Gastrocnemius medialis (tissue), 4 donors: ENCODE measurements around the gene OPCML. TPM values are rescaled to one million over a fixed set of nuclear protein-coding genes. Genes with fewer than 3 reads are reported as not detected.

ENCODE experiments used
- ATAC-seq, 2 donors: fragments of 150-250 bp; one replicate each; pipeline ENCODE4 v1.9.1; 2016
- DNase-seq, 2 donors: peaks; one replicate each; pipeline ENCODE4 v3.0.0-alpha.2; 2019
- H3K27ac ChIP-seq, 4 donors: fragments of 200-600 bp; sonication (generic); 1 replicate in 1 of 4; 2 replicates in 3 of 4; pipeline ENCODE4 v1.5.1; 2016 to 2018; ENCODE audit warnings: mild to moderate bottlenecking in 2 of 4, moderate library complexity in 1 of 4
- H3K27me3 ChIP-seq, 3 donors: fragments of 200-600 bp; sonication (generic) in 2 of 3; 1 replicate in 1 of 3; 2 replicates in 2 of 3; pipeline versions ENCODE4 v1.5.1 to v1.6.0; 2016 to 2019; ENCODE audit warnings: mild to moderate bottlenecking in 1 of 3, moderate library complexity in 1 of 3
- H3K36me3 ChIP-seq, 2 donors: fragments of 200-600 bp; sonication (generic) in 1 of 2; one replicate each; pipeline ENCODE4 v1.5.1; 2017 to 2018
- H3K4me1 ChIP-seq, 2 donors: fragments of 200-600 bp; sonication (generic) in 1 of 2; one replicate each; pipeline ENCODE4 v1.5.1; 2016 to 2017; ENCODE audit warnings: mild to moderate bottlenecking in 2 of 2
- H3K4me3 ChIP-seq, 4 donors: fragments of 200-600 bp; sonication (generic) in 3 of 4; 1 replicate in 1 of 4; 2 replicates in 3 of 4; pipeline ENCODE4 v1.5.1; 2016 to 2019; ENCODE audit warnings: mild to moderate bottlenecking in 2 of 4
- H3K9me3 ChIP-seq, 3 donors: fragments of 200-600 bp; sonication (generic) in 2 of 3; 1 replicate in 1 of 3; 2 replicates in 2 of 3; pipeline ENCODE4 v1.5.1; 2016 to 2019
- POLR2A ChIP-seq, 2 donors: fragments of 450-650 bp; IDR thresholded peaks; one replicate each; pipeline ENCODE4 v1.6.1; 2017; ENCODE audit warnings: antibody characterized with exemption in 2 of 2, mild to moderate bottlenecking in 2 of 2, moderate library complexity in 2 of 2
- in situ Hi-C, 4 donors: fragments of 200-750 bp; cut with MboI; loops; one replicate each; pipeline versions ENCODE4 v1.15.0 to v1.8.0; 2017; ENCODE audit warnings: low sequenced_read_pairs in 4 of 4
- intact Hi-C: fragments of 100-400 bp; cut with DNase I; formaldehyde crosslinking; loops from one replicate; pipeline ENCODE4 v1.15.1; 2023; ENCODE audit warnings: low total_unique reads
- total RNA-seq, 4 donors: library from RNA; depleted of rRNA; stranded (reverse); fragments of >200 nt; gene quantifications; one replicate each; pipeline versions ENCODE4 v1.1.0 to v1.2.3, GENCODE V29; 2016
- TF ChIP-seq, protein P1 (sequence below), 5 experiments: fragments of 450-650 bp in 3 of 5; fragments of 200-600 bp in 2 of 5; sonication (generic) in 2 of 5; IDR thresholded peaks in 4 of 5; conservative IDR thresholded peaks in 1 of 5; 1 replicate in 4 of 5; 2 replicates in 1 of 5; pipeline ENCODE4 v1.5.1; 2016 to 2019; ENCODE audit warnings: antibody characterized with exemption in 5 of 5, mild to moderate bottlenecking in 3 of 5, moderate library complexity in 3 of 5

Gene OPCML
- total RNA-seq, 4 donors from 2014 or later, result not detected

DNA sequence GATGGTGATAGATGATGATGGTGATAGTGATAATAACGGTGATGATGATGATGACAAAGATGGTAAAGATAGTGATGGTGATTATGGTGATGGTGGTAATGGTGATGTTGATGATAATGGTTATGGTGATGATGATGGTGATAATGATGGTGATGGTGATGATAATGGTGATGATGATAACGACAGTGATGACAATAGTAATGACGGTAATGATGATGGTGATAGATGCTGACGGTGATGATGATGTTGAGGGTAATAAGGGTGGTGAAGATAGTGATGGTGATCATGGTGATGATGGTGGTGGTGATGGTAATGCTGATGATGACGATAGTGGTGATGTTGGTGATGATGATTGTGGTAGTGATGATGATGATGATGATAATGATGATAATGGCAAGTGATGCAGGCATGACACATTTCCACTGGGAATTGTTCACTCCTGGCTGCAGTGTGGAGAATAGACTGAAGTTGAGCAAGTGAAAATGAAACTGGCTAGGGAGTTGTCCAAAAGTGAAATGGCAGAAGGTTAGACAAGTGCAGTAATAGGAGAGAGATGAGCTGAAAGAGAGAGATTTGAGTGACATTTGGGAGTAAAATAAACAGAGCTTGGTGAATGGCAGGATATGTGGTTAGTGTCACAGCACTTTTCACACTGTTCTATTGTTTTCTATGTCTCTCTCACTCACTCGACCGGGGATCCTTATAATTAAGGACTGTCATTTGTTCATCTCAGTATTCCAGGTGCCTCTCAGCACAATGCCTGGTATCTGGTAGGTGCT is 992.5 kb downstream of the OPCML start:
- H3K27ac ChIP-seq, result no peak overlapping the region
- no peak overlapping the region for H3K4me3 ChIP-seq
- ATAC-seq (no peak), DNase-seq (no peak)
- no peaks in the 10 kb centered on the region for H3K4me1 ChIP-seq
- H3K36me3 ChIP-seq, result no peaks in the 10 kb centered on the region
- intact Hi-C loops (no loop called here), in situ Hi-C loops (no loop called here)
- H3K27me3 ChIP-seq, result no peaks in the 10 kb centered on the region
- no peak for TF ChIP-seq POLR2A (IDR thresholded peaks at IDR 0.05)
- TF ChIP-seq, protein P1, sequence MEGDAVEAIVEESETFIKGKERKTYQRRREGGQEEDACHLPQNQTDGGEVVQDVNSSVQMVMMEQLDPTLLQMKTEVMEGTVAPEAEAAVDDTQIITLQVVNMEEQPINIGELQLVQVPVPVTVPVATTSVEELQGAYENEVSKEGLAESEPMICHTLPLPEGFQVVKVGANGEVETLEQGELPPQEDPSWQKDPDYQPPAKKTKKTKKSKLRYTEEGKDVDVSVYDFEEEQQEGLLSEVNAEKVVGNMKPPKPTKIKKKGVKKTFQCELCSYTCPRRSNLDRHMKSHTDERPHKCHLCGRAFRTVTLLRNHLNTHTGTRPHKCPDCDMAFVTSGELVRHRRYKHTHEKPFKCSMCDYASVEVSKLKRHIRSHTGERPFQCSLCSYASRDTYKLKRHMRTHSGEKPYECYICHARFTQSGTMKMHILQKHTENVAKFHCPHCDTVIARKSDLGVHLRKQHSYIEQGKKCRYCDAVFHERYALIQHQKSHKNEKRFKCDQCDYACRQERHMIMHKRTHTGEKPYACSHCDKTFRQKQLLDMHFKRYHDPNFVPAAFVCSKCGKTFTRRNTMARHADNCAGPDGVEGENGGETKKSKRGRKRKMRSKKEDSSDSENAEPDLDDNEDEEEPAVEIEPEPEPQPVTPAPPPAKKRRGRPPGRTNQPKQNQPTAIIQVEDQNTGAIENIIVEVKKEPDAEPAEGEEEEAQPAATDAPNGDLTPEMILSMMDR (IDR thresholded peaks at IDR 0.05 in 4 of 5, conservative IDR thresholded peaks at IDR 0.05 in 1 of 5), result no peak
- H3K9me3 ChIP-seq, result no peaks in the 10 kb centered on the region

GRCh38 chr11:132538642-132539041 is 993.7 kb downstream of the OPCML start:
- ATAC-seq (no peak), DNase-seq (no peak)
- Histone ChIP-seq H3K4me3 (no peak overlapping the region), H3K9me3 (no peaks in the 10 kb centered on the region), H3K27me3 (no peaks in the 10 kb centered on the region), H3K4me1 (no peaks in the 10 kb centered on the region), H3K27ac (no peak overlapping the region), H3K36me3 (no peaks in the 10 kb centered on the region)
- intact Hi-C loops (no loop called here), in situ Hi-C loops (no loop called here)
- no peak for TF ChIP-seq POLR2A (IDR thresholded peaks at IDR 0.05)
- TF ChIP-seq, protein P1 (IDR thresholded peaks at IDR 0.05 in 4 of 5, conservative IDR thresholded peaks at IDR 0.05 in 1 of 5), result no peak

- ATAC-seq (no peak), DNase-seq (no peak)
- H3K4me1 ChIP-seq, result no peaks in the 10 kb centered on the region
- no peak for TF ChIP-seq POLR2A (IDR thresholded peaks at IDR 0.05)
- TF ChIP-seq, protein P1 (IDR thresholded peaks at IDR 0.05 in 4 of 5, conservative IDR thresholded peaks at IDR 0.05 in 1 of 5), result no peak
- in situ Hi-C loops, result no loop called here
- H3K27ac ChIP-seq, result no peak overlapping the region
- intact Hi-C loops, result no loop called here
- no peak overlapping the region for H3K4me3 ChIP-seq
- H3K36me3 ChIP-seq, result no peaks in the 10 kb centered on the region
- H3K27me3 ChIP-seq, result no peaks in the 10 kb centered on the region
- no peaks in the 10 kb centered on the region for H3K9me3 ChIP-seq
Observed at GRCh38 chr11:132535830-132536229, 996.5 kb downstream of the OPCML start.

DNA sequence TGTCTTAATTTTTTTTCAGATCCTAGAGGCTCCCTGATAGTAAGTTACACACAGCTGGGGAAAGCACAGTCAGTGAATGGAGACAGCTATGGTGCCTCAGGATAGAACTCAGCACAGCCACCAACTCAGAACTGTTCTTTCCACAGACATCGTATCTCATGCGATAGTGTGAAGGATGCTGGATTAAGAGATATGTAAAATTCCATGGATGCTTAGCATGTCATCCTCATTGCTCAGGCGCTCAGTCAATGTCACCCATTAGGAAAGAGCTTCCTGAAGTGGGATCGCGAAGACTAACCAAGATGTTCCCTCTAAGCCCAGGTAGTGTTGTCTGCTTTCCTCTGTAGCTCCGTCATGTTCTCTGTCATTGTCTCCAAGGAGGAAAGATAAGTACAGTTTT is 1000.4 kb downstream of the OPCML start:
- intact Hi-C loops, result no loop called here
- no peak overlapping the region for H3K4me3 ChIP-seq
- no peak for ATAC-seq

More for the DNA sequence above, 1000.4 kb downstream of the OPCML start:
- TF ChIP-seq POLR2A (IDR thresholded peaks at IDR 0.05), result no peak
- TF ChIP-seq, protein P1 (IDR thresholded peaks at IDR 0.05 in 4 of 5, conservative IDR thresholded peaks at IDR 0.05 in 1 of 5), result no peak
- no peaks in the 10 kb centered on the region for H3K36me3 ChIP-seq
- H3K27me3 ChIP-seq, result no peaks in the 10 kb centered on the region
- H3K9me3 ChIP-seq, result no peaks in the 10 kb centered on the region
- H3K27ac ChIP-seq, result no peak overlapping the region
- in situ Hi-C loops, result no loop called here
- no peaks in the 10 kb centered on the region for H3K4me1 ChIP-seq
- no peak for DNase-seq
